H1 (cell line): Measurements from ENCODE around the gene MED13. TPM values are rescaled to one million over a fixed set of nuclear protein-coding genes. Genes with fewer than 3 reads are reported as not detected.

Experiments
- CTCF ChIA-PET: fragments of 300-600 bp; sonication (Branson Sonifier 250); formaldehyde crosslinking; loops from one replicate; lab custom pipeline; 2021; ENCODE audit not compliant: partially characterized antibody; lab: Charles Lee
- POLR2A ChIA-PET: fragments of 300-600 bp; sonication (Branson Sonifier 250); formaldehyde crosslinking; loops from one replicate; lab custom pipeline; 2021; ENCODE audit warnings: inconsistent platforms; ENCODE audit not compliant: partially characterized antibody; lab: Charles Lee
- DNase-seq, 2 experiments: peaks; one replicate each; pipeline versions ENCODE4 v3.0.0 to v3.0.0-alpha.2; 2010 to 2022; ENCODE audit warnings: low spot score in 2 of 2, low read depth in 1 of 2, mixed read lengths in 1 of 2
- FAIRE-seq: peaks from 2 replicates; lab custom pipeline; 2011; peaks lifted over from hg19 to GRCh38; lab: Jason Lieb, UNC
- H2AFZ ChIP-seq: 2 replicates; pipeline ENCODE4 v1.8.1; 2012; ENCODE audit warnings: low read length, inconsistent platforms
- H2AK5ac ChIP-seq: 2 replicates; pipeline ENCODE4 v1.6.1; 2013; ENCODE audit warnings: low read depth, low read length
- H2BK120ac ChIP-seq: replicated peaks from 2 replicates; pipeline ENCODE3; 2013; ENCODE audit warnings: low read depth, low read length, inconsistent platforms
- H2BK12ac ChIP-seq: 2 replicates; pipeline ENCODE4 v1.6.1; 2013; ENCODE audit warnings: low read depth, low read length
- H2BK15ac ChIP-seq: 2 replicates; pipeline ENCODE4 v1.6.1; 2013; ENCODE audit warnings: low read length
- H2BK20ac ChIP-seq: 2 replicates; pipeline ENCODE4 v1.6.1; 2013; ENCODE audit warnings: low read length
- H2BK5ac ChIP-seq: 2 replicates; pipeline ENCODE4 v1.6.1; 2013; ENCODE audit warnings: low read depth, low read length
- H3K14ac ChIP-seq: 2 replicates; pipeline ENCODE4 v1.6.1; 2013; ENCODE audit warnings: inconsistent platforms; ENCODE audit not compliant: insufficient read length
- H3K18ac ChIP-seq: 2 replicates; pipeline ENCODE4 v1.6.1; 2013; ENCODE audit warnings: low read length; ENCODE audit errors: extremely low read depth
- H3K23ac ChIP-seq: 2 replicates; pipeline ENCODE4 v1.6.1; 2013; ENCODE audit warnings: inconsistent platforms; ENCODE audit not compliant: insufficient read length
- H3K23me2 ChIP-seq: 2 replicates; pipeline ENCODE4 v1.6.1; 2013; ENCODE audit warnings: low read depth, low read length
- H3K27ac ChIP-seq: 2 replicates; pipeline ENCODE4 v1.6.1; 2011; ENCODE audit warnings: low read depth, low read length, inconsistent platforms
- H3K27me3 ChIP-seq, 4 experiments: replicated peaks in 1 of 4; 1 replicate in 1 of 4; 2 replicates in 3 of 4; pipeline versions ENCODE4 v1.6.1 to v1.8.1; 2011 to 2013; ENCODE audit warnings: low read length in 3 of 4, mild to moderate bottlenecking in 3 of 4, inconsistent platforms in 2 of 4, mixed read lengths in 2 of 4, moderate library complexity in 1 of 4; ENCODE audit not compliant: control insufficient read depth in 3 of 4, insufficient read depth in 3 of 4; ENCODE audit errors: extremely low read depth in 1 of 4
- H3K36me3 ChIP-seq, 4 experiments: 2 replicates each; pipeline versions ENCODE4 v1.6.1 to v1.8.1; 2011 to 2013; ENCODE audit warnings: mild to moderate bottlenecking in 4 of 4, low read length in 3 of 4, moderate library complexity in 2 of 4, control low read depth in 1 of 4, inconsistent platforms in 1 of 4; ENCODE audit not compliant: insufficient read depth in 4 of 4, control insufficient read depth in 2 of 4
- H3K4ac ChIP-seq: replicated peaks from 2 replicates; pipeline ENCODE3; 2013; ENCODE audit warnings: low read length, low read depth, mixed read lengths, inconsistent platforms; ENCODE audit not compliant: insufficient read length
- H3K4me1 ChIP-seq, 4 experiments: replicated peaks in 1 of 4; 1 replicate in 1 of 4; 2 replicates in 3 of 4; pipeline versions ENCODE4 v1.6.1 to v1.8.1; 2011 to 2013; ENCODE audit warnings: low read length in 3 of 4, inconsistent platforms in 2 of 4, mixed read lengths in 1 of 4; ENCODE audit not compliant: insufficient read depth in 4 of 4, control insufficient read depth in 3 of 4
- H3K4me2 ChIP-seq, 2 experiments: 2 replicates each; pipeline versions ENCODE4 v1.6.1 to v1.8.1; 2011 to 2013; ENCODE audit warnings: low read depth in 2 of 2, low read length in 2 of 2, control low read depth in 1 of 2, inconsistent platforms in 1 of 2, mild to moderate bottlenecking in 1 of 2; ENCODE audit not compliant: insufficient read depth in 1 of 2
- H3K4me3 ChIP-seq, 4 experiments: fragments of 200-600, 300-600 bp in 1 of 4; sonication (generic), shearing (Covaris generic), sonication (Bioruptor Twin) in 1 of 4; 2 replicates each; pipeline versions ENCODE4 v1.5.1 to v1.8.1; 2011 to 2016; ENCODE audit warnings: low read length in 4 of 4, low read depth in 3 of 4, control low read depth in 2 of 4, inconsistent platforms in 2 of 4, mild to moderate bottlenecking in 2 of 4, mixed read lengths in 1 of 4, moderate library complexity in 1 of 4; ENCODE audit not compliant: insufficient read depth in 2 of 4; ENCODE audit errors: extremely low read depth in 1 of 4
- H3K56ac ChIP-seq: replicated peaks from 2 replicates; pipeline ENCODE3; 2013; ENCODE audit warnings: low read depth, mild to moderate bottlenecking, mixed read lengths, low read length, inconsistent platforms; ENCODE audit not compliant: insufficient read length
- H3K79me1 ChIP-seq: 2 replicates; pipeline ENCODE4 v1.6.1; 2013; ENCODE audit warnings: low read depth, low read length, control low read depth
- H3K79me2 ChIP-seq, 2 experiments: 2 replicates each; pipeline versions ENCODE4 v1.6.1 to v1.8.1; 2012 to 2013; ENCODE audit warnings: low read length in 2 of 2, mild to moderate bottlenecking in 2 of 2, inconsistent platforms in 1 of 2; ENCODE audit not compliant: insufficient read depth in 2 of 2, control insufficient read depth in 1 of 2
- H3K9ac ChIP-seq, 4 experiments: replicated peaks in 1 of 4; 1 replicate in 1 of 4; 2 replicates in 3 of 4; pipeline versions ENCODE4 v1.6.1 to v1.8.1; 2011 to 2013; ENCODE audit warnings: low read depth in 3 of 4, low read length in 3 of 4, control low read depth in 2 of 4, mild to moderate bottlenecking in 2 of 4, moderate library complexity in 2 of 4, inconsistent platforms in 1 of 4; ENCODE audit errors: extremely low read depth in 1 of 4
- H3K9me3 ChIP-seq, 2 experiments: 2 replicates each; pipeline versions ENCODE4 v1.6.1 to v1.8.1; 2012 to 2013; ENCODE audit warnings: mild to moderate bottlenecking in 2 of 2, moderate library complexity in 2 of 2, control low read depth in 1 of 2, inconsistent platforms in 1 of 2, low read depth in 1 of 2, low read length in 1 of 2, mixed read lengths in 1 of 2; ENCODE audit not compliant: insufficient read depth in 2 of 2
- H4K20me1 ChIP-seq, 2 experiments: replicated peaks in 1 of 2; 2 replicates each; pipeline versions ENCODE3 to v1.8.1; 2011 to 2013; ENCODE audit warnings: inconsistent platforms in 2 of 2, low read length in 2 of 2, mild to moderate bottlenecking in 1 of 2; ENCODE audit not compliant: insufficient read depth in 2 of 2, control insufficient read depth in 1 of 2
- H4K5ac ChIP-seq: 2 replicates; pipeline ENCODE4 v1.6.1; 2013; ENCODE audit warnings: low read length, low read depth, mixed read lengths, inconsistent platforms; ENCODE audit not compliant: insufficient read length
- H4K8ac ChIP-seq: 2 replicates; pipeline ENCODE4 v1.8.0; 2013; ENCODE audit warnings: mild to moderate bottlenecking, moderate library complexity, low read length, inconsistent platforms; ENCODE audit not compliant: insufficient read depth; ENCODE audit errors: extremely low read depth
- H4K91ac ChIP-seq: replicated peaks from 2 replicates; pipeline ENCODE3; 2013; ENCODE audit warnings: low read length, mixed read lengths, inconsistent platforms; ENCODE audit not compliant: insufficient read length
- ASH2L ChIP-seq: fragments of 200-600, 300-600 bp; sonication (generic); IDR thresholded peaks from one replicate; pipeline ENCODE4 v1.7.1; 2017; ENCODE audit warnings: low read length
- CHD1 ChIP-seq: IDR thresholded peaks from 2 replicates; pipeline ENCODE4 v1.6.1; 2012; ENCODE audit warnings: low read depth, low read length, improper control_type of control experiment
- CTBP2 ChIP-seq: IDR thresholded peaks from 2 replicates; pipeline ENCODE4 v1.7.0; 2011; ENCODE audit warnings: borderline replicate concordance, mild to moderate bottlenecking, moderate library complexity, mixed read lengths, low read length; ENCODE audit not compliant: insufficient read depth, insufficient read length
- EZH2 ChIP-seq: fragments of 200-600 bp; sonication (generic); IDR thresholded peaks from 2 replicates; pipeline ENCODE4 v1.7.1; 2012; ENCODE audit warnings: low read depth, mild to moderate bottlenecking, moderate library complexity, low read length, inconsistent platforms; ENCODE audit not compliant: severe bottlenecking
- FOSL1 ChIP-seq: IDR thresholded peaks from 2 replicates; pipeline ENCODE4 v1.6.1; 2011; ENCODE audit warnings: mild to moderate bottlenecking, low read depth, low read length, moderate library complexity; ENCODE audit not compliant: insufficient read depth
- GTF2F1 ChIP-seq: IDR thresholded peaks from 2 replicates; pipeline ENCODE4 v1.6.1; 2012; ENCODE audit warnings: low read depth, low read length, improper control_type of control experiment, borderline replicate concordance
- NANOG ChIP-seq: IDR thresholded peaks from 2 replicates; pipeline ENCODE4 v1.6.1; 2011; ENCODE audit warnings: low read length, low read depth, mild to moderate bottlenecking, inconsistent platforms; ENCODE audit not compliant: insufficient read depth, poor library complexity, severe bottlenecking
- NRF1 ChIP-seq: IDR thresholded peaks from 2 replicates; pipeline ENCODE4 v1.6.1; 2011; ENCODE audit warnings: mild to moderate bottlenecking, low read depth, low read length, improper control_type of control experiment
- SIN3A ChIP-seq, 2 experiments: IDR thresholded peaks in 1 of 2; conservative IDR thresholded peaks in 1 of 2; 2 replicates each; pipeline ENCODE4 v1.6.1; 2011 to 2012; ENCODE audit warnings: low read length in 2 of 2, improper control_type of control experiment in 1 of 2, low read depth in 1 of 2, mild to moderate bottlenecking in 1 of 2
- SIRT6 ChIP-seq: IDR thresholded peaks from one replicate; pipeline ENCODE4 v1.7.1; 2012; ENCODE audit warnings: low read length, inconsistent platforms
- TCF12 ChIP-seq: IDR thresholded peaks from 2 replicates; pipeline ENCODE4 v1.6.1; 2011; ENCODE audit warnings: low read depth, mild to moderate bottlenecking, low read length
- TEAD4 ChIP-seq: IDR thresholded peaks from 2 replicates; pipeline ENCODE4 v1.6.1; 2012; ENCODE audit warnings: low read depth, low read length, inconsistent platforms, mixed read lengths
- WGBS, 2 experiments: shearing (Covaris generic) in 1 of 2; methylation state at CpG; one replicate each; pipeline versions ENCODE4 v1.1.6 to v1.1.7; 2013 to 2015; ENCODE audit warnings: low lambda C conversion rate in 2 of 2, mixed read lengths in 2 of 2, inconsistent platforms in 1 of 2, low coverage in 1 of 2, missing lambda C conversion rate in 1 of 2; ENCODE audit not compliant: insufficient replicate concordance in 2 of 2, insufficient coverage in 1 of 2, insufficient read length in 1 of 2; ENCODE audit errors: extremely low coverage in 1 of 2, missing lambda C conversion rate in 1 of 2; 5-methylcytosine and 5-hydroxymethylcytosine counted together
- polyA plus RNA-seq, 7 experiments: library from polyadenylated mRNA; depleted of rRNA in 3 of 7; stranded (reverse) in 5 of 7; unstranded in 2 of 7; fragments of >200 nt in 5 of 7; fragments of 200-250 nt in 2 of 7; gene quantifications; 1 replicate in 5 of 7; 2 replicates in 1 of 7; 4 replicates in 1 of 7; pipeline versions ENCODE4 v1.2.1 to v1.2.3, GENCODE V29; 2011 to 2013; ENCODE audit warnings: missing spikeins in 2 of 7, mixed read lengths in 2 of 7
- total RNA-seq: library from RNA; stranded (reverse); fragmentation: NEBNext Ultra II Directional; extraction: Animal tissue kit (Norgen Biotek cat#: 25700); gene quantifications from 2 replicates; pipeline ENCODE4 v1.2.1, GENCODE V29; 2021
- TF ChIP-seq, protein P1 (sequence below): IDR thresholded peaks from 2 replicates; pipeline ENCODE4 v1.6.1; 2012; ENCODE audit warnings: low read length, inconsistent platforms

Gene MED13
- total and polyA plus RNA-seq, 2 of the 8 experiments (the other 6 are each of a cell fraction or from before 2014, with no cell fraction given), result 11.3 to 44.8 TPM

DNA sequence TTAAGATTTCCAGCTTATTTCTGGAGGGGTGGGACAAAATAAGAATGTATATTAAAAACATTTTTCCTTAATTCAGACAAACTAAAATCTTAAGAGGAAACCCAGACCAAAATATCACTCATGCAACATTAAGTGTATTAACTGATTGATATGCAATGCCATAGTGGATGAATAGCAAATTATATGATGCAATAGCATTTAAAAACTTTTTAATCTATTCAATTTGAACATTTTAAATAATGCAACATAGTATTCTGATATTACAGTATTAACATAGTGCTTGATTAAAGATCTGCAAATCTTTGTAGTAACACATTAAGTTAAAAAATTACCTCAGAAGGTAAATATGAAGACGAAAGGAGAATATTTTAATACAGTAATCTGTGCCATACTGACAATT is 122.0 kb downstream of the MED13 start:
- peaks cover 7 to 49% (median 17%) of the 10 kb centered on the region in 4 experiments for H3K36me3 ChIP-seq
- no peak overlapping the region for H2BK5ac ChIP-seq
- H3K14ac ChIP-seq, result no peak overlapping the region
- H3K79me2 ChIP-seq, result no peaks in the 10 kb centered on the region
- H3K79me1 ChIP-seq, result no peaks in the 10 kb centered on the region
- no peak overlapping the region for H2AK5ac ChIP-seq
- no peak overlapping the region for H2BK15ac ChIP-seq
- no peak overlapping the region for H4K91ac ChIP-seq
- no peak overlapping the region for H4K5ac ChIP-seq
- H4K8ac ChIP-seq, result no peak overlapping the region
- H3K18ac ChIP-seq, result no peak overlapping the region
- H3K27ac ChIP-seq, result no peak overlapping the region
- DNase-seq, result no peak
- no peak overlapping the region for H3K4me3 ChIP-seq
- H3K23me2 ChIP-seq, result no peaks in the 10 kb centered on the region
- H2BK120ac ChIP-seq, result no peak overlapping the region
- CTCF ChIA-PET, result interaction anchor here (0.6 to 1.2 kb wide), 3 partner anchors 28 to 95 kb away, joined by 3 read pairs; no protein-coding TSS in a partner anchor
- H2BK12ac ChIP-seq, result no peak overlapping the region
- no peaks in the 10 kb centered on the region for H4K20me1 ChIP-seq
- no peak overlapping the region for H3K4ac ChIP-seq
- no peaks in the 10 kb centered on the region for H3K9me3 ChIP-seq
- no peak overlapping the region for H3K56ac ChIP-seq
- no peak overlapping the region for H2AFZ ChIP-seq
- no peaks in the 10 kb centered on the region for H3K27me3 ChIP-seq
- 92% methylated on average over 1 of the region's 1 CpG; no CpG with 5 or more reads in 1 of the 2 experiments for WGBS, 2 experiments
- no peak overlapping the region for H3K23ac ChIP-seq
- POLR2A ChIA-PET, result no interaction called here
- H2BK20ac ChIP-seq, result no peak overlapping the region
- H3K9ac ChIP-seq, result no peak overlapping the region
- H3K4me2 ChIP-seq, result no peak overlapping the region
- FAIRE-seq, result no peak
- no peaks in the 10 kb centered on the region for H3K4me1 ChIP-seq
- TF ChIP-seq, protein P1, sequence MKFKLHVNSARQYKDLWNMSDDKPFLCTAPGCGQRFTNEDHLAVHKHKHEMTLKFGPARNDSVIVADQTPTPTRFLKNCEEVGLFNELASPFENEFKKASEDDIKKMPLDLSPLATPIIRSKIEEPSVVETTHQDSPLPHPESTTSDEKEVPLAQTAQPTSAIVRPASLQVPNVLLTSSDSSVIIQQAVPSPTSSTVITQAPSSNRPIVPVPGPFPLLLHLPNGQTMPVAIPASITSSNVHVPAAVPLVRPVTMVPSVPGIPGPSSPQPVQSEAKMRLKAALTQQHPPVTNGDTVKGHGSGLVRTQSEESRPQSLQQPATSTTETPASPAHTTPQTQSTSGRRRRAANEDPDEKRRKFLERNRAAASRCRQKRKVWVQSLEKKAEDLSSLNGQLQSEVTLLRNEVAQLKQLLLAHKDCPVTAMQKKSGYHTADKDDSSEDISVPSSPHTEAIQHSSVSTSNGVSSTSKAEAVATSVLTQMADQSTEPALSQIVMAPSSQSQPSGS, result no peak
- TF ChIP-seq SIN3A (conservative IDR thresholded peaks at IDR 0.05 in 1 of 2, IDR thresholded peaks at IDR 0.05 in 1 of 2; ENCODE audit: low read depth in 1 of 2, low read length in 2 of 2), result no peak
- TF ChIP-seq EZH2, result no peak
- no peak for TF ChIP-seq CTBP2
- no peak for TF ChIP-seq CHD1
- no peak for TF ChIP-seq FOSL1
- no peak for TF ChIP-seq GTF2F1
- TF ChIP-seq NRF1, result no peak
- no peak for TF ChIP-seq NANOG
- TF ChIP-seq SIRT6, result no peak
- TF ChIP-seq TEAD4, result no peak
- TF ChIP-seq ASH2L, result no peak
- TF ChIP-seq TCF12, result no peak
